Esophagus (tissue), 2 donors: ENCODE measurements around the gene HBG2. TPM values are rescaled to one million over a fixed set of nuclear protein-coding genes. Genes with fewer than 3 reads are reported as not detected.

Experiments
- H3K27ac ChIP-seq, 2 donors: one replicate each; pipeline ENCODE4 v1.5.1; 2013; ENCODE audit warnings: low read depth in 2 of 2, mild to moderate bottlenecking in 2 of 2, inconsistent platforms in 1 of 2, low read length in 1 of 2, moderate library complexity in 1 of 2
- H3K27me3 ChIP-seq, 2 donors: one replicate each; pipeline ENCODE4 v1.6.1; 2013; ENCODE audit warnings: low read length in 2 of 2, control low read depth in 1 of 2, mild to moderate bottlenecking in 1 of 2; ENCODE audit not compliant: insufficient read depth in 2 of 2, control insufficient read depth in 1 of 2
- H3K36me3 ChIP-seq, 2 donors: one replicate each; pipeline ENCODE4 v1.6.1; 2013; ENCODE audit warnings: low read length in 1 of 2; ENCODE audit not compliant: control insufficient read depth in 2 of 2, insufficient read depth in 2 of 2
- H3K4me1 ChIP-seq, 2 donors: one replicate each; pipeline ENCODE4 v1.6.1; 2013; ENCODE audit warnings: low read length in 1 of 2; ENCODE audit not compliant: control insufficient read depth in 2 of 2, insufficient read depth in 2 of 2
- H3K4me3 ChIP-seq, 2 donors: one replicate each; pipeline ENCODE4 v1.5.1; 2013; ENCODE audit warnings: low read length in 2 of 2, mild to moderate bottlenecking in 2 of 2, low read depth in 1 of 2, moderate library complexity in 1 of 2
- H3K9me3 ChIP-seq, 2 donors: one replicate each; pipeline ENCODE4 v1.6.1; 2013; ENCODE audit warnings: mild to moderate bottlenecking in 2 of 2, low read depth in 1 of 2, low read length in 1 of 2, moderate library complexity in 1 of 2; ENCODE audit not compliant: control insufficient read depth in 2 of 2, insufficient read depth in 1 of 2
- WGBS, 2 donors: extraction: QIAGEN DNeasy Blood & Tissue Kit; methylation state at CpG; one replicate each; pipeline ENCODE4 v1.1.7; 2013; 5-methylcytosine and 5-hydroxymethylcytosine counted together
- polyA plus RNA-seq, 2 donors: library from polyadenylated mRNA; stranded (reverse); fragments of 200-250 nt; gene quantifications; one replicate each; pipeline ENCODE4 v1.2.3, GENCODE V29; 2013
- donor health status: healthy with polysubstance abuse.
- donor health status: Bipolar disorder and iron deficiency.

The HBG2 gene
- polyA plus RNA-seq, 2 donors, result not detected

GRCh38 chr11:5291207-5291838 lies 36.7 kb upstream of the HBG2 start:
- no peaks in the 10 kb centered on the region for H3K27me3 ChIP-seq
- H3K27ac ChIP-seq, result no peak overlapping the region
- H3K36me3 ChIP-seq, result no peaks in the 10 kb centered on the region
- no peaks in the 10 kb centered on the region for H3K9me3 ChIP-seq
- 75 to 81% methylated on average over 1 of the region's 1 CpG for WGBS, 2 donors
- no peaks in the 10 kb centered on the region for H3K4me1 ChIP-seq
- no peak overlapping the region for H3K4me3 ChIP-seq

GRCh38 chr11:5290106-5290505 lies 35.5 kb upstream of the HBG2 start:
- Histone ChIP-seq H3K4me1 (no peaks in the 10 kb centered on the region), H3K27me3 (no peaks in the 10 kb centered on the region), H3K4me3 (no peak overlapping the region), H3K27ac (no peak overlapping the region), H3K9me3 (peaks cover 0 to 2% of the 10 kb centered on the region in 2 donors), H3K36me3 (no peaks in the 10 kb centered on the region)
- WGBS, 2 donors, result 84 to 97% methylated on average over 1 of the region's 1 CpG

- H3K4me1 ChIP-seq, result no peaks in the 10 kb centered on the region
- H3K9me3 ChIP-seq, result peaks cover 0 to 2% of the 10 kb centered on the region in 2 donors
- no peak overlapping the region for H3K4me3 ChIP-seq
- no peaks in the 10 kb centered on the region for H3K27me3 ChIP-seq
- H3K27ac ChIP-seq, result no peak overlapping the region
- no peaks in the 10 kb centered on the region for H3K36me3 ChIP-seq
These were observed 35.1 kb upstream of the HBG2 start for GRCh38 chr11:5289696-5290095.

- H3K4me1 ChIP-seq, result no peaks in the 10 kb centered on the region
- no peak overlapping the region for H3K27ac ChIP-seq
- no peaks in the 10 kb centered on the region for H3K36me3 ChIP-seq
- WGBS, 2 donors, result 79 to 82% methylated on average over 6 of the region's 6 CpGs
- H3K27me3 ChIP-seq, result no peaks in the 10 kb centered on the region
- H3K4me3 ChIP-seq, result no peak overlapping the region
- peaks cover 0 to 2% of the 10 kb centered on the region in 2 donors for H3K9me3 ChIP-seq
These were observed 34.4 kb upstream of the HBG2 start for GRCh38 chr11:5288906-5289550.

GRCh38 chr11:5288108-5288905 lies 33.7 kb upstream of the HBG2 start:
- Histone ChIP-seq H3K4me3 (no peak overlapping the region), H3K36me3 (no peaks in the 10 kb centered on the region), H3K4me1 (no peaks in the 10 kb centered on the region), H3K9me3 (peaks cover 0 to 2% of the 10 kb centered on the region in 2 donors), H3K27me3 (no peaks in the 10 kb centered on the region), H3K27ac (no peak overlapping the region)
- WGBS, 2 donors, result 72 to 75% methylated on average over 7 of the region's 7 CpGs

- WGBS, 2 donors, result 61 to 75% methylated on average over 3 of the region's 3 CpGs
These were observed 32.3 kb upstream of the HBG2 start for GRCh38 chr11:5286901-5287300.

GRCh38 chr11:5286351-5286750 lies 31.8 kb upstream of the HBG2 start:
- WGBS, 2 donors, result 15 to 22% methylated on average over 1 of the region's 1 CpG
- no peaks in the 10 kb centered on the region for H3K36me3 ChIP-seq
- H3K9me3 ChIP-seq, result peaks cover 0 to 2% of the 10 kb centered on the region in 2 donors
- H3K4me3 ChIP-seq, result no peak overlapping the region
- no peak overlapping the region for H3K27ac ChIP-seq
- no peaks in the 10 kb centered on the region for H3K27me3 ChIP-seq
- H3K4me1 ChIP-seq, result no peaks in the 10 kb centered on the region

More at GRCh38 chr11:5286901-5287300, 32.3 kb upstream of the HBG2 start:
- Histone ChIP-seq H3K27ac (no peak overlapping the region), H3K4me3 (no peak overlapping the region), H3K27me3 (no peaks in the 10 kb centered on the region), H3K4me1 (no peaks in the 10 kb centered on the region), H3K9me3 (peaks cover 0 to 2% of the 10 kb centered on the region in 2 donors), H3K36me3 (no peaks in the 10 kb centered on the region)

GRCh38 chr11:5285703-5286340 lies 31.2 kb upstream of the HBG2 start:
- no peak overlapping the region for H3K27ac ChIP-seq
- no peaks in the 10 kb centered on the region for H3K4me1 ChIP-seq
- no peaks in the 10 kb centered on the region for H3K36me3 ChIP-seq
- H3K9me3 ChIP-seq, result peaks cover 0 to 2% of the 10 kb centered on the region in 2 donors
- WGBS, 2 donors, result 62 to 68% methylated on average over 4 of the region's 4 CpGs
- H3K4me3 ChIP-seq, result no peak overlapping the region
- H3K27me3 ChIP-seq, result no peaks in the 10 kb centered on the region

GRCh38 chr11:5284637-5285036 lies 30.1 kb upstream of the HBG2 start:
- Histone ChIP-seq H3K27ac (no peak overlapping the region), H3K4me3 (no peak overlapping the region), H3K27me3 (no peaks in the 10 kb centered on the region), H3K9me3 (peaks cover 0 to 2% of the 10 kb centered on the region in 2 donors), H3K4me1 (peaks cover 0 to 3% of the 10 kb centered on the region in 2 donors), H3K36me3 (no peaks in the 10 kb centered on the region)
- 92 to 95% methylated on average over 2 of the region's 2 CpGs for WGBS, 2 donors
